ENCODE data around the gene PRG2. TPM values are rescaled to one million over a fixed set of nuclear protein-coding genes. Genes with fewer than 3 reads are reported as not detected.

Gene PRG2
- total and polyA plus RNA-seq, 2 of the 4 experiments (the other 2 are of a cell fraction) = not detected

DNA sequence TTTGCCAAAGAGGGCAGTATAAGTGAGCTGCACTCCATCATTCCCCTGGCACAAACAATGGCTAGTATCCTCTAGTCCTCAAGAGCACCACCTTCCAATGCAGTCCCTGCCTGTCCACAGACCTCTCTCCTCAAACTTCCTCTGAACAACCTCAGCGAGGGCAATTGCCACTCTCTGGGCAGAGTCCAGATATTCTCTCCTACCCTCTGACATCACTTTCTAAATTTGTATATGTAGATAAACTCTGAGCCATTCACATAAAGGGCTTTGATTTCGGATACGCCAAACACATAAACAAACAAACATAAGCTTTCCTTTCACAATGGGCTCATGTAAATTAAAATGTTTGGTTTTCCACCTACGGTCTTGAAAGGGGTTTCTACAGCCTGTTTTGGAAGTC lies 39.5 kb upstream of the PRG2 start:
- Histone ChIP-seq H2BK5ac (ENCODE audit: low read depth, low read length, poor library complexity, severe bottlenecking) (no peak overlapping the region), H4K20me1 (ENCODE audit: insufficient read depth, low read length) (no peaks in the 10 kb centered on the region), H3K36me3 (ENCODE audit: control insufficient read depth, insufficient read depth, low read length) (no peaks in the 10 kb centered on the region), H2AK5ac (ENCODE audit: low read depth, low read length) (no peak overlapping the region), H3K27ac (ENCODE audit: insufficient read depth, low read length) (no peak overlapping the region), H3K79me1 (ENCODE audit: low read depth in 1 of 2, low read length in 2 of 2) (peaks cover 6 to 18% of the 10 kb centered on the region in 2 experiments; a peak in 3 of 4 replicates), H3K4me3 (ENCODE audit: insufficient read depth, low read depth, low read length) (no peak overlapping the region), H3K23ac (ENCODE audit: low read depth, low read length) (no peak overlapping the region), H3K18ac (ENCODE audit: low read depth, low read length) (no peak overlapping the region), H4K8ac (ENCODE audit: low read depth in 2 of 2, low read length in 2 of 2) (no peak overlapping the region), H2BK15ac (ENCODE audit: low read depth, low read length) (no peak overlapping the region), H3K27me3 (ENCODE audit: control insufficient read depth, insufficient read depth, low read length) (no peaks in the 10 kb centered on the region), H3K4me1 (ENCODE audit: control insufficient read depth, insufficient read depth, low read length) (peaks cover 43% of the 10 kb centered on the region), H3K9me3 (ENCODE audit: control insufficient read depth, insufficient read depth, low read length) (no peaks in the 10 kb centered on the region), H4K91ac (ENCODE audit: insufficient read depth, low read depth, low read length) (no peak overlapping the region), H2BK20ac (ENCODE audit: low read depth, low read length) (no peak overlapping the region), H2AFZ (replicated peaks; ENCODE audit: low read length, poor library complexity) (no peak overlapping the region), H3K14ac (replicated peaks; ENCODE audit: low read depth, low read length) (no peak overlapping the region), H3K4me2 (ENCODE audit: low read depth, low read length) (no peak overlapping the region), H3K9ac (ENCODE audit: low read depth, low read length) (no peak overlapping the region), H4K5ac (ENCODE audit: low read depth, low read length) (no peak overlapping the region), H2AK9ac (replicated peaks; ENCODE audit: low read depth, low read length, poor library complexity) (no peak overlapping the region), H3K9me1 (ENCODE audit: insufficient read depth, low read length) (peaks cover 13% of the 10 kb centered on the region), H2BK120ac (ENCODE audit: low read depth, low read length) (no peak overlapping the region), H3K4ac (ENCODE audit: low read depth, low read length) (no peak overlapping the region), H3K56ac (ENCODE audit: extremely low read depth, insufficient read depth, low read length) (no peak overlapping the region)
- intact Hi-C loops (cut with micrococcal nuclease) (no loop called here), in situ Hi-C loops (cut with MboI; ENCODE audit: low sequenced_read_pairs) (no loop called here), dilution Hi-C loops (cut with HindIII; ENCODE audit: low sequenced_read_pairs, unreplicated experiment) (no loop called here)
- WGBS, 2 experiments (ENCODE audit: extremely low coverage in 2 of 2, insufficient read length in 1 of 2) = no CpG with 5 or more reads among the region's 4 CpGs
- no TSS peak for BruUV-seq (replicated peaks)
- DNase-seq (no peak), ATAC-seq (ENCODE audit: low read depth) (no peak)
- ChIA-PET CTCF (interaction anchor here (0.9 kb wide), 1 partner anchor 12 kb away, joined by 3 read pairs; no protein-coding TSS in a partner anchor), POLR2A (ENCODE audit: unreplicated experiment) (no interaction called here)
- TF ChIP-seq CHD1 (IDR thresholded peaks at IDR 0.05; ENCODE audit: low read depth, low read length) = no peak
